Choroid plexus epithelial cell (primary cell): ENCODE results near the gene TMPRSS11E.
"Not testable (repeated sequence)": the region's sequence is repeated elsewhere in the genome, so short reads cannot be mapped to it uniquely, and the experiment has no call there.

ENCODE experiments used
- DNase-seq: peaks from one replicate; pipeline ENCODE4 v3.0.0-alpha.2; 2010; ENCODE audit warnings: low read depth
- H3K4me3 ChIP-seq: 2 replicates; pipeline ENCODE4 v1.5.1; 2011; ENCODE audit warnings: low read depth, mild to moderate bottlenecking, control low read depth, low read length, moderate library complexity
- CTCF ChIP-seq: conservative IDR thresholded peaks from 2 replicates; pipeline ENCODE4 v1.5.1; 2011; ENCODE audit warnings: low read depth, mild to moderate bottlenecking, control low read depth, inconsistent platforms, low read length, moderate library complexity

TMPRSS11E gene

GRCh38 chr4:68518889-68519288 lies 71.6 kb downstream of the TMPRSS11E start:
- H3K4me3 ChIP-seq: no peak overlapping the region
- no peak for DNase-seq
- no peak for TF ChIP-seq CTCF

GRCh38 chr4:68520985-68521384 lies 73.7 kb downstream of the TMPRSS11E start:
- no peak for TF ChIP-seq CTCF
- H3K4me3 ChIP-seq: no peak overlapping the region
- no peak for DNase-seq

- DNase-seq, H3K4me3 ChIP-seq: not testable (repeated sequence)
Observed at GRCh38 chr4:68522232-68522631, 75.0 kb downstream of the TMPRSS11E start.

GRCh38 chr4:68535974-68536373 lies 88.7 kb downstream of the TMPRSS11E start:
- TF ChIP-seq CTCF: no peak
- DNase-seq: no peak
- no peak overlapping the region for H3K4me3 ChIP-seq

GRCh38 chr4:68536375-68536774 lies 89.1 kb downstream of the TMPRSS11E start:
- DNase-seq: no peak
- no peak overlapping the region for H3K4me3 ChIP-seq
- no peak for TF ChIP-seq CTCF

- not testable (repeated sequence) for DNase-seq, H3K4me3 ChIP-seq
Observed at GRCh38 chr4:68542742-68543141, 95.5 kb downstream of the TMPRSS11E start.
